GM11168 (cell line): ENCODE measurements around the gene GLIS1.

Experiments used
- in situ Hi-C: fragments of 300-500 bp; cut with MboI; formaldehyde crosslinking; loops from one replicate; pipeline ENCODE4 v1.12.0; 2022; ENCODE audit warnings: low sequenced_read_pairs; ENCODE audit not compliant: unreplicated experiment

Gene GLIS1

DNA sequence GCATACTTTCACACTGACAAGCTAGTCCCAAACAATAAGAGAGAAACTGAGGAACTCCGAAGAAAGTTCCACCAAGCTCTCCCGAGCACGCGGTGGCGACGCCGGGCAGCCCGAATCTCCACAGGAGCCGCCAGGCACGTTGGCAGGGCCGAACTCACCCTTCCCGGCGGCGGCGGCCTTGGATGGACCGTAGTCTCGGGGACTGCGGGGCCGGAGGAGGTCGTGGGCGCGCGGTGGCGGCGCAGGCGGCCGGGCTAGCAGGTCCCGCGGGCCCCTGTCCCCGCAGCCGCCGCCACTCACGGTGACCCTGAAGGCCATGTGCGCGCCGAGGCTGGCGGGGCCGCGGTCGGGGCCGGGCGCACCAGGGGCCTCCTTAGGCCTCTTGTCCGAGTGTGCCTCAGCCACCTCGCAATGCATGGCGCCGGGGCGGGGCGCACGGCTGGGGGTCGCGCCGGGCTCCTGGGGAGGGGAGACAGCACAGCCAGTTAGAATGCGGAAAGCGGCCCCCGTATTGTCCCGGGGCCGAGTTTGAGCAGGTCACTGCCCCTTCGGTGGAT, 1.2 kb downstream of the GLIS1 start:
- in situ Hi-C loops, result no loop called here

DNA sequence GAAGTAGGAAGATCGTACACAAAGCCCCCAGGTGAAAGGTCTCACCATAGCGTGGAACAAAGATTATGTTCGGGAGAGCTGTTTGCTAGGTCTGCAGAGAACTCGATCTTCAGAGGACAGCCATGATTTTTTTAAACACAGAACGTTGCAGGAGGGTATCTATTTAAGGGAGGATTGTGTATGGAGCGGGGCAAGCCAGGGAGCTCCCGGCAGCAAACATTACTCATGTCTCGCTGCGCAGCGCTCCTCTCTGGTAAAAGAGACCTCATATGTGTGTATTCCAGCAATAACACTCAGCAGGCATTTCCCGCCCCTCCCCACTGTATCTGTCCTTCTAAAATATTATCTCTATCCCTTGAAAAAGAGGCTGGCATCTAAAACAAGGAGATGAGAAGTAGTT, 2.7 kb downstream of the GLIS1 start:
- in situ Hi-C loops, result no loop called here

DNA sequence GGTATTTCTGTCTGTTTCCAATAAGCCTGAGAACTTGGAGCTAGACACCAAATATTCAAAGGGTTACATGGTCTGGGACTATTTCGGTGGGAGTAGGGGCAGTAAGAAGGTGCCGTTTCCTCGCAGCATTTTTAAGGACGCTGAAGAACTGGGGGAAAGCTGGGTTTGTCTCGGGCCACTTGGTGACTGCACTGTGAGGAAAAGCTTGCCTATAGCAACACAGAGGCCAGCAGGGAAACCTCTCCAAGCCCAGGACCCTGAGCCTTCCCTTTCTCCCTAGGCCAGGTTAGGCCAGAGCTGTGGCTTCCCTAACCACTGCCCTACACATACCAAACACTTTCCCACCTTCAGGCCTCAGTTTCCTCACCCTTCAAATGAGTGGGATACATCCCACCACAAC, 3.3 kb downstream of the GLIS1 start:
- in situ Hi-C loops, result no loop called here

DNA sequence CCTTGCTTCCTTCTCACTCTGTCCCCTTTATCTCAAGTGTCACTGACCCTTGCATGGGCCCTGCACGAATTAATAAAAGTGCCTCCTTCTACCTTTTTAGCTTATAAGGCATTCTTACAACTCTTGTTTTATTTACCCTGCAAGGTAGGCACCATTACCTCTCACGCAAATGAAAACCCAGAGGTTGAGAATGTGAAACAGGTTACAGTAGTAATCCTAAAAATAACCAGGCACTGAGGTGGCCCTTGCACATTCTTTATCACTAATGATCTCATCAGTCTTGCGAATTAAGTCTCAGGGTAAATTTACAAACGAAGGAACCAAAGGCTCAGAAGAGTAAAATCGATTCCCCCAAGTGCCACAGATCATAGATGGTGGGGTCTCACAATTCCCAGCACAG, 3.7 kb downstream of the GLIS1 start:
- in situ Hi-C loops, result no loop called here

DNA sequence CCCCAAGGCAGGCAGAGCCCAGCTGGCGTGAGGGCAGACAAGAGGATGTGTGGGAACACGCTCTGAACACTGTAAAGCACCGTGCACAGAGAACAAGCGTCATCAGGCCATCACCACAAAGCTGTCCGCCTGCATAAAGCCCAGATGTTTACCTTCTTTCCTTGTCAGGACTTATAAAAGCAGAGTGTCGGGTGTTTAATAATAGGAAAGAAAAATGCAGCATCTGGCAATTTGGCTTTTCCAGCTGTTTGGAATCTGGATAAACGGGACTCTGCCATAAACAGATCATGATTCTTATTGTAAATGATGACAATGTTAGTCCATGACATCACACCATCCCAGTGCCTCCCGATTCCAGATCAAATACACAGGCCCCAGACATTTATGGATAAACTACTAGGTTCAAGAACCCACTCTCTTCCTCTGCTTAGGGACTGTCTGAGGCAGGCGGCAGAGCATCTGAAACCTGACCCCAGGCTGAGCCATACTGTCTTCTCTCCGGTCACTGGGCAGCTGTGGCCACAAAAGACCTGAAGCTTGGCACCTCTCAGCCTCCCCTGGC, 4.2 kb downstream of the GLIS1 start:
- in situ Hi-C loops, result no loop called here

DNA sequence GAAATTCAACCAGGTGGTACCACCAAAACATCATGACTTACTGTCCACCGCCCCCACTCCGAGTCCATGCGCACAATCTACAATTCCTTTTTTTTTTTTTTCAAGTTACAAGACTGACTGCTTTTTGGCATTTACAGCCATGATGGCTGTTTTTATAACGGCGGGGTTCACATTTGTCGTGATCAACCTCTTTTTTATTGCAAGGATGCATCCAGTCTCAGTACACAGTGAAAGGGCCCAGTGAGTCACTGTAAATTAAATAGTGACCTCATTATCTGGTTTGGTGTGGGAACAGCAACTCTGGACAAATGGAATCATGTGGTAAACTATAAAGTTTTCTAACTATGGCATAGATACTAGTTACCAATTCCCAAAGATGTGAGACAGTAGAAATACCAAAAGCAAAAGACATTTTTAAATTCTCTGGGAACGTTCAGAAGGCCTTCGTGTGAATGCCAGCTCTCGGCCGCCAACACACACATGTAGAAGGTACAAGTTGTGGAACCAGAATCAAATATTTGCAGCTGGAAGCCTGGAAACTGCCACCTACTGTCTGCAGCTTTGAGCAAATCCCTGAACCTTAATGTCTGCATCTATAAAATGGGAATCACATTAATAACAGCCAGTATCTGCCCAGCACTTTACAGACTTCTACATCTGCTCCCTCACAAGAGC, 4.9 kb downstream of the GLIS1 start:
- in situ Hi-C loops, result no loop called here

DNA sequence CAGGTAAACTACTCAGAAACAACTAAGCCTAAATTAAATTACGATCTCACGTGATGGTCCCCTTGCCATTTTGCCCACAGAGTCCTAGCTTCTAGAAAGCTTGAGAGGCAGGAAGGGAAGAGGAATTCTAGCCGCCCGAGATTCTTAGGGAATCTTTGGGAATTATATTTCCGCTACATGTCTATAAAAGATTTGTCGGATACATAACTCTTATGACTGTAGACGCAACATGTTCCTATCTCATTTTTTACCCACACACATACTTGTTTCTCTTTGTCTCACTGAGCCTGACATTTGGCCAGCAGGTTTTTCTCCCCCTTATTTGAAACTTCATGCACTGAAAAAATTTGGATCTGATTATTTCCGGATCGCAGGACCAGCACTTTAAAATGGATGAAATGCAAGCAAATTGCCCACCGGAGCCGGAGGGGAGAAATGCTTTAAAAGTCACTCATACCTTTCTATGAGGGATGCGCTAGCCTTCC, 5.5 kb downstream of the GLIS1 start:
- in situ Hi-C loops, result no loop called here

DNA sequence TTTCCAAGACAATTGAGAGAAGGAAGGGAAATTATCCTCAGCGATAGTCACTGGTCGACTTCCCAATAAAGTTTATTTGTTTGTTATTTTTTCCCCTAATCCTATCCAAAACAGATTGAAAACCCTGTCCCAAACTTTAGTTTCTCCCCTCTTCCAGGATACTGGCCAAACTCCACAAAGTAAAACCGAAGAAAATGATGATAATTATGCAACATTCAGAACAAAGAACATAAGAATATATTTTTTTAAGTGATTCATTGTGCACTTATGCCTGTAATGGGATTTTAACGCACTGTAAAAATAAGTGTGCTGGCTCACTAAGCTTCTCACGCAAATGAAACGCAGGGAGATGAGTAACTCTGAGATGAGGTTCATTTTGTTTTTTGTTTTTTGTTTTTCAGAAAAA, 6.0 kb downstream of the GLIS1 start:
- in situ Hi-C loops, result no loop called here

DNA sequence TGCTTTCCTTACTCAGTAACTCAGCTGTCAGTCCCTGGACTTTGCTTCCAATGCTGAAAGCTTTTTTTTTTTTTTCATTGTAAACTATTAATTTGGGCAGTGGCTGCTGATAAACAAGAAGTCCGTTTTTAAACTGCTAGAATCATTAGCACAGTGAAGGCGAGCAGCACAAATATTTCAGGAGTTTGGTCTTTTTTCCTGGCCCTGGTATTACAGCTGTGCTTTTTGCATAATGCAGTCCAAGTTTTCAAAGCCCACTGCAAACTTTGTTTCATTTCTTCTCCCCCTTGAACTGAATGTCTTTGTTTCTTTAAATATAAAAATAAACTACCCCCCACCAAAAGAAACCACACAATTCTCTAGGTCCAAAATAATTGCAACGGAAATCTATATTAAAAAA, 6.6 kb downstream of the GLIS1 start:
- in situ Hi-C loops, result no loop called here

DNA sequence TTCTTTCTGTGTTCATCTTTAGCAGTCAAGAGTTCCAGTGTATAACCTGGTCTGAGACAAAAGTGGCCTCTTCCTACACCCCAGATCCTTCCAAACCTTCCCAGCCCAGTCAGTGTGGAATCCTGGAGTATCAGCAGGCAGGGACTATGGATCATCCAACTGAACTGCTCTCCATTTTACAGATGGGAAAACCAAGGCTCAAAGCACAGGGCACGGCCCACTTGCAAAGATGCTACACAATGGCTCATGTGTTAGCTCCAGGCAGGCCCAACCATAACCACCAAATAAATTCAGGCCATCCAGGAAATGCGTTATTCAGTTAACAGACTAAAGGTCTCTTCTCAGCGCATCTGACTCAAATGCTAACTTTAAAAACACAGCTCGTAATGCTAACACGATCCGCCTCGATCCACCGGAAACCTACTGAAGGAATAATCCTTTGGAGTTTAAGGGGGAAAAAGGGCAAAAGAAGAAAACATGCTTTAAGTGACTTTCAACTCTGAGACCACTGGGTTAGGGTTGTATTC, 7.1 kb downstream of the GLIS1 start:
- in situ Hi-C loops, result no loop called here

DNA sequence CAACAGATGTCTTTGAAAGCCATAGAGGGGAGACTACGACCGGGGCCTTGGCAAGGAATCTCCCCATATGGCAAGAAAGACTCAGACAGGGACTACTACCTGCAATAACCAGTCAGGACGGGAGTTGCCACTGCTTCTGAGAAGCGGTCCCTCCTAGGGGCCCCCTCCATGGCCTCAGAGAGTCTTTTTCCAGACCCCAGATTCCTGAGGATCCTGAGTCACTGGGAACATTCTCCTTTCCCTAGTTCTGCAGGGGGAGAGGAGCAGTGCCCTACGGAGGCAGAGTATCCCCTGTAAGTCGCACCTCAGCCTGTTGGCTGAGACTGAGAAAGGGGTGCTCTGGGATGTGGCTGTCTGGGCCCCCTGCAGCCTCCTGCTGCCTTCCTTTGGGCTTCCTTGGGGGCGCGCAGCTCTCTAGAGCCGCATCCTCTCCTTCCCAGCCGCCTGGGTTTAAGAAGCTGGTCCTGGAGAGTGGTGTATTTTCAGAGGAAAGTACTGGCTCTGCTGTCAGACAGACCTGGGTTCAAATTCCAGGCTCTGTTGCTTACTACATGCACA, 7.8 kb downstream of the GLIS1 start:
- in situ Hi-C loops, result no loop called here

DNA sequence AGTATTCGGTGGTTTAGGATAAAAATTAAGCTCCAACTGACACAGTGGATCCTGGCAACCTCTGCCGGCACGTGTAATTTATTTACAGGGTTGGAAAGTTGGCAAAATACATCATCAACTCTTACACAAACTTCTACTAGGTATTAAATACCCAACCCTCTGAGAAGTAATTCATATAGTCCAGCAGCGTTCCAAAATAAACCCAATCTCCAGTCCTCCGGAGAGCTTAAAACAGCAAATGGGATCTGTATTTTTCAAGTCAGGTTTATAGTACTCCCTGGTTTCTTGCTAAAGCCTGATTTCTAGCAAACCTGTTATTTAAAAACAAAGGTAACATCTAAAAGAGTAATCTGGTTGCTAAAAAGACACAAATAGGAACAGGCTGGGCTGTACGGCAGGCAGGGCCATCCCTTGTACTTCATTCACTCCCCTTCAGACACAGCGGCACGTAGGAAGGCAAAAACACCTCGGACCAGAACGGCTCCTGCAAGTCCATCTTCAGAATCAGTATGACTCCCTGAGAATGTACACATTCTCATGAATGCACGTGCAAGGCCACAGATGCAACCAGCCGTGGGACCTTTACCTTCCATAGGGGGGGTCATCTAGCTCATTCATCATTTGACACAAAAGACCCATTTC, 8.6 kb downstream of the GLIS1 start:
- in situ Hi-C loops, result no loop called here

DNA sequence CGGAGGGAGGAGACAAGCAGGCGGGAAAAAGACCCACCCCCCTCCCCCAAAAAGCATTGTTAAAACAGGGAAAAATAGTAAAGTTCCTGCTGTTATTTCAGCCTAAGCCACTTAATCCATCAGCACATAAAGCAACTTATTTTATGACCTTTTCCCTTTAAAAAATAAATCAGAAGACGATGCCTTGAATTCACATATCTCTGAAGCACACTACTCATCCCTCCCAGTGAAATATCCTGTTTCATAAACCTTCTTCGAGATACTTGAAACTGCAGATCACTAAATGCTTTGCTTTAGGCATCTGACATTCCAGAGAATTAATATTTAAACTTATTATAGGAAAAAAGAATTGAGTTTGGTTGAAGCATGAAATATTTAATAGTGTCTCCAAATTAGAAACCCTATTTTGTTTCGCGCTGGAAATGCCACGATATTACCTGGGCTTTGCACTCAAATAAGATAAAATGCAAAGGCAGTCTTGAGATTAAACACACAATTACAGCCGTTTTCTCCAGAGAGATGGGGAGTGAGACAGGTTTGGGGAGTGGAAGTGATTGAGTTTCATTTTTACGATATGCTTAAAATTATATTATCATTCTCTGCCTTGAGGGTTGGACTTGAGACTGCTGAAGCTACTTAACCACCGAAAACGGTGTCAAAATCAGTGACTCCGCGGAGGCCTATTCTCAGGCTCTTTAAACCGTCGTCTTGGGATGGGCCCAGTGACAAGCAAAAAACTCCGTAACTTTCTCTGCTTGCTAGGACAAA, 9.3 kb downstream of the GLIS1 start:
- in situ Hi-C loops, result no loop called here

DNA sequence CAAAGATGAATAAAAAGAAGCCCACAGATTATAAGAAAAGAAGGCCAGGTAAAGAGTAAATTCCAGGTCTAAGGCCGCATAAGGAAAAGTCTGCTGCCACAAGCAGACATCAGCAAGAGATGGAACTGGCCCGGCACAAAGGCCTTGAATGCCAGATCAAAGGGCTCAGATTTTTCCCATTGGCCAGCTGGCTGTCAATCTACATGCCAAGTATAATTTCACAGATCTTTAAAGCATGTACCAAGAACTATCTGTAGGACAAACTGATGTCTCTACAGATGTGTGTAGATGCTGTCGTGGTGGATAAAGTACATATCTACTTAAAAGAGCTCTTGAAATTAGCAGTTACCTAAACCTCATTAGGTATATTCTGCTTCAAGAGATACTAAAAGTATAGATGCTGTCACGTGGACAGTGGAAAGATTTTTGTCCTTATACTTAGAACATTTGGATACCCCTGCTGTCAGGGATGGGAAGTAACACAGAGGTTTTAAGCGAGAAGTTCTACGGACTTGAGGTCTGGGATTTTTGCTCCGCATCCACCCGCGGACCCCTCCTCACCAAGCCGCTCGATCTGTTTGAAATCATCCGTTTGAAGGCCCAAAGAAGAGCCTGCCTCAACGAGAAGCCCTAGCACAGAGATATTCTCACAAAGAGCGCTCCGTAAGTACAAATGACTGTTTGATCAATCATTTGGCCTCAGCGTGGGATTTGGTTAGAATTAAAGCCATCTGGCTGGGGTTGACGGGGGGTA, 10.1 kb downstream of the GLIS1 start:
- in situ Hi-C loops, result no loop called here

DNA sequence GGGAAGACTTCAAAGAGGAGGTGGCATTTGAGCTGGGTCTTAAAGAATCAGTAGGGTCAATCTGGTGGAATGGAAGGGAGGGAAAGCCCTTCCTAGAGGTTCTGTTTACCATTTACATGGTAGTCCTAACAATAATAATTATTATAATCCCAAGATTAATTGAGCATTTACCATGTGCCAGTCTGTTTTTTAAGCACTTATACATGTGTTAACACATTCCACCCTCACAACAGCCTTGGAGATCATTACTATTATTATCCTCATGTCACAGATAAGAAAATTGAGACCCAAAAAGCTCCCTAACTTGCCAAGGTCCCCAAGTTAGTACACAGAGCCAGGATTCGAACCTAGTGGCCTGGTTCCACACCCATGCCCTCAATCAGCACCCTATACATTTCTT, 10.8 kb downstream of the GLIS1 start:
- in situ Hi-C loops, result no loop called here

DNA sequence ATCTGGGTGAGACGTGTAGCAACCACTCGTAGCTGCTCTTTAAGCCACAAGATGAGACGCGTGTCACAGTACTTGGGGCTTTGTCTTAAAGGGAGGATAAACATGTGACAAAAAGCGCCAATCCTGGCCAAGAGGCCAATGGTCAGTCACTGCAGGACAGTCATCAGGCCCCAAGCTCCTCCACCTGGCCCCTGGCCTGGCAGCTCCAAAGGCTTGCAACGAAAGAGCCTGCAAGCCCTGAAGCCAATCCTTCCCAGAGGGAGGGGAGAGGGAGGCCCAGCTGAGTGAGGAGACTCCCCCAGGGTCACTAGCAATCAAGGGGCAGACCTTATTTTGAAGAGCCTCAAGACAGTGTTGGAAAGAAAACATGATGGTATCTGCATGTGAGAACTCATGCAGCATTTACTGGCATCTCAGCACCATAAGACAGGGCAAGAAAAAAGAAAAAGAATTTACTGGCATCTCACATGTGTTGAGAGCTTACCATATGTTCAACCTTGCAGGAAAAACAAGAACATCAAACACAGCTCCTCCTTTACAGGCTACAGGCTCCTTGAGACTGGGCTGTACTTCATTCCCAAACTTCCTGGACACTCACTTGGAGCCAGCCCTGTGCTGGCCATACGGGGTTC, 11.4 kb downstream of the GLIS1 start:
- in situ Hi-C loops, result no loop called here

DNA sequence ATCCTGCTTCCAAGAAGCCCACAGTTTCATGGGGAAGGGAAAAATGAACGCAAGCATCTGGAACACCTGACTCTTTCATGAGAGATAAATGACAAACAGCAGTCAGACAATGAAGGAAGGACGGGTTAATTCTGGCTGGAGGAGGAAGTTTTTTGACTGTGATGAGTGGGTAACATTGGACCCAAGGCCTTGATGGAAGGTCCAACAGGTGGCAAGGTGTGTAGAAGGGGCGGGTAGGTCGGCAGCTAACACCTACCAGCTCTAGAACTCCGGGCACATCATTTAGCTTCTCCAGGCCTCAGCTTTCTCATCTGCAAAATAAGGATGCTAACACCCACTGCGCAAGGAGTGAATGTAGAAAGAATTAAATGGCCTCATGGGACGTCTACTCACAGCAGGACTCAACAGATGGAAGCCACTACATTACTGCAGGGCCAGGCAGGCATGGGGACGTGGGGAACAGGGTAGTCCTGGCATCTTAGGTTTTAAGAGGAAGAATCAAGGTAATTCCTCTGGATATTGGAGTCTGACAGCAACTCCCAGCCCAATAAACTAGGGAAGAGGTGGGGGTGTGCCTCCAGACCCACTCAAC, 12.9 kb downstream of the GLIS1 start:
- in situ Hi-C loops, result no loop called here

DNA sequence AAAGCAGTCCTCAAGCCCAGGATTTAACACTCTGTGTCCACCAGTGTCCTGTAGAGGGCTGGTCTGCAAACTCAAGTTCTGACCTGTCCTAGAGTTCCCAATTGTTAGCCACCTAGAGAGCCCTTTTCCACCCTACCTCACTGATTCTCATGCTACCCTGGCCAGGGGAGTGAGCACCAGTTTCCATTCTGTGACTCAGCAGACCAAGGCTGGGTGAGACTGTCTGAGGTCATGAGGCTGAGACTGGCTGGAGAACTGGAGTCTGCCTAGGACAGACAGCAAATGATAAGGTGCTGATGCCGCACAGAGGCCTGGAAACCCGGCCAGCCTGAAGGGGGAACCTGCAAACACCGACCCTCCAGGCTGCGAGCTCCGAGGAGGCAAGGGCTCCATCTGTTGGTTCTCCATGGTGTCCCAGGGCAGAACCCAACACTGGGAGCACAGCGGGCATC, 13.7 kb downstream of the GLIS1 start:
- in situ Hi-C loops, result no loop called here

DNA sequence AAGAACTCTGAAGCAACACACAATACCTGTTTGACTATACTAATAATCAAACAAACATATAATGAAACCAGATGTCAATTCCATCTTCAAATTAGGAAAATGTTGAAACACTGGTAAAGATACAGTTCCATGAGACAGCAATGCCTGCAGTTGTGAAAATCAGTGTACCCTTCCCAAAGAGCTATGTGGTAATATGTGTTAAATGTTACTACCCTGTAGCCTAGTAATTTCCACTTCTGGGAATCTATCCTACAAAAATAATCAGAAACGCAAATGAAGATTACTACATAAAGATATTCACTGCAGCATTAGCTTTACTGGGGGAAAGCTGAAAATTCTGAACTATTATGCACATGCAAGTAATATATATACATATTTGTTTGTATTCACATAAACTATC, 16.9 kb downstream of the GLIS1 start:
- in situ Hi-C loops, result no loop called here
